ENCODE results near the gene UBIAD1. TPM values are rescaled to one million over a fixed set of nuclear protein-coding genes. Genes with fewer than 3 reads are reported as not detected.

UBIAD1 gene
- total and polyA plus RNA-seq, 2 of the 4 experiments (the other 2 are of a cell fraction), result 6.3 to 9.5 TPM

DNA sequence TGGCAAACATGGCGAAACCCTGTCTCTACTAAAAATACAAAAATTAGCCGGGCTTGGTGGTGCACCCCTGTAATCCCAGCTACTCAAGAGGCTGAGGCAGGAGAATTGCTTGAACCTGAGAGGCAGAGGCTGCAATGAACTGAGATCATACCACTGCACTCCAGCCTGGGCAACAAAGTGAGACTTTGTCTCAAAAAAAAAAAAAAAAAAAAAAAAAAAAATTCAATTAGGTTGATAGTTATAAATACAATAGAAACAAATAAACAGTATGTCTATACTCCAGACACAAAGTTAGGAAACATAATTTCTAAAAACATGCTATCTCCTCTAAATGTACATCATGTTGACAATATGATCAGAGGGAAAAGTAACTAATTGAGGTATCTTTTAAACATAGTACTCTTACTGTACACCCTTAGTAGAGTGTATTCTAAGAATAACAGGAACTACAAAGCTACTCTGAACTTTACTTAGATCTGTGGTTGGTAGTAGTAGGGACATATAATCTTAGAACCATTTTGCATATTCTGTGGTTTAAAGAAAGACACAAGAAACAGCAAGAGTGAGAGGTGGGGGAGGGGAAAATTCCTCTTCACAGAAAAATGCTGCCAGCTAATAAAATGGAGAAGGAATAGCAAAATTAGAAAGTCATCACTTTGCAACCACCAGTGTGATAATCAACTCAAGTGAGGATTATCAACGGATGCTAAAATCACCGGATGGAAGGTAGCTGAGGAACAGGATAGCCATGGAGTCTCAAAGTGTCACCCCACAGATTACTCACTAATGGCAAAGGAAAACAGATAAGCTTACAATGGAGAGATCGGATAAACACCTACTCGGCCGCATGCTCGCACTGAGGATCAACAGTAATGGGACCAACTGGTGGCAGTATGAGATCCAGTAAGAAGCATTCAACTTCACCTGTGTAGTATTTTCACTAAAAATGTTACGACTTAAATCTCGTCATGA lies 45.6 kb upstream of the UBIAD1 start (continued):
- no peak for TF ChIP-seq MXI1 (IDR thresholded peaks at IDR 0.05; ENCODE audit: borderline replicate concordance, low read depth, low read length)

DNA sequence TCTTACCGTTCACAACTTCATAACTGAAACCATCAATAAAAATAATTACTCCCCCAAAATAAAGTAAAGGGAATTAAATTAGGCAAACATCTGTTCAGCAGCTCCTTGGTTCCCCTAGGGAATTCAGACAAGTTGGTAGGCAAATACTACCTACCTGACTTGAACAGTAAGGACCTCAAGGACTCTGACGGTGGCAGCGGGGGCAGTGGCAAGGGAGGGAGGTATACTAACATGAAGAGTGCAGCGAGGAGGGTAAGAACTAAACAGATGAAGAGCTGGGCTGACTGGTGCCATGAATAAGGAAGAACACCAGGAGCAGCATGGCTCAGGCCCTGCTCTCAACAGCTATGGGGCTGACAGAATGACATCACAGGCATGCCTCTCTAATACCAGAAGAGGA lies 43.8 kb upstream of the UBIAD1 start:
- intact Hi-C loops (cut with micrococcal nuclease), result no loop called here
- dilution Hi-C loops (cut with HindIII; ENCODE audit: low sequenced_read_pairs, unreplicated experiment), result no loop called here
- in situ Hi-C loops (cut with MboI; ENCODE audit: low sequenced_read_pairs), result no loop called here
- ChIA-PET CTCF (interaction anchor here (1.2 to 1.6 kb wide), 2 partner anchors 22 to 192 kb away, joined by 3 to 6 read pairs; no protein-coding TSS in a partner anchor), POLR2A (ENCODE audit: unreplicated experiment) (no interaction called here)
- BruUV-seq (replicated peaks), result no TSS peak
- Histone ChIP-seq H3K36me3 (ENCODE audit: control insufficient read depth, insufficient read depth, low read length) (peaks cover 50% of the 10 kb centered on the region), H3K23ac (ENCODE audit: low read depth, low read length) (no peak overlapping the region), H3K18ac (ENCODE audit: low read depth, low read length) (no peak overlapping the region), H2BK15ac (ENCODE audit: low read depth, low read length) (no peak overlapping the region), H3K14ac (replicated peaks; ENCODE audit: low read depth, low read length) (no peak overlapping the region), H2BK120ac (ENCODE audit: low read depth, low read length) (no peak overlapping the region), H4K8ac (ENCODE audit: low read depth in 2 of 2, low read length in 2 of 2) (no peak overlapping the region), H2BK5ac (ENCODE audit: low read depth, low read length, poor library complexity, severe bottlenecking) (no peak overlapping the region), H3K4ac (ENCODE audit: low read depth, low read length) (no peak overlapping the region), H4K5ac (ENCODE audit: low read depth, low read length) (no peak overlapping the region), H3K4me2 (ENCODE audit: low read depth, low read length) (no peak overlapping the region), H3K9ac (ENCODE audit: low read depth, low read length) (no peak overlapping the region), H3K4me3 (ENCODE audit: insufficient read depth, low read depth, low read length) (no peak overlapping the region), H3K27me3 (ENCODE audit: control insufficient read depth, insufficient read depth, low read length) (no peaks in the 10 kb centered on the region), H3K4me1 (ENCODE audit: control insufficient read depth, insufficient read depth, low read length) (no peaks in the 10 kb centered on the region), H3K56ac (ENCODE audit: extremely low read depth, insufficient read depth, low read length) (no peak overlapping the region), H3K79me1 (ENCODE audit: low read depth in 1 of 2, low read length in 2 of 2) (no peaks in the 10 kb centered on the region), H2AK5ac (ENCODE audit: low read depth, low read length) (no peak overlapping the region), H4K91ac (ENCODE audit: insufficient read depth, low read depth, low read length) (no peak overlapping the region), H2AK9ac (replicated peaks; ENCODE audit: low read depth, low read length, poor library complexity) (no peak overlapping the region), H2AFZ (replicated peaks; ENCODE audit: low read length, poor library complexity) (no peak overlapping the region), H3K9me3 (ENCODE audit: control insufficient read depth, insufficient read depth, low read length) (no peaks in the 10 kb centered on the region), H2BK20ac (ENCODE audit: low read depth, low read length) (no peak overlapping the region), H3K9me1 (ENCODE audit: insufficient read depth, low read length) (0 out of 2 replicates have a peak, but pooled peaks cover 3% of the 10 kb centered on the region), H3K27ac (ENCODE audit: insufficient read depth, low read length) (no peak overlapping the region), H4K20me1 (ENCODE audit: insufficient read depth, low read length) (no peaks in the 10 kb centered on the region)
- ATAC-seq (ENCODE audit: low read depth), result no peak
- WGBS, 2 experiments (ENCODE audit: extremely low coverage in 2 of 2, insufficient read length in 1 of 2), result no CpG with 5 or more reads among the region's 4 CpGs
- DNase-seq, result no peak
- TF ChIP-seq, protein P1, sequence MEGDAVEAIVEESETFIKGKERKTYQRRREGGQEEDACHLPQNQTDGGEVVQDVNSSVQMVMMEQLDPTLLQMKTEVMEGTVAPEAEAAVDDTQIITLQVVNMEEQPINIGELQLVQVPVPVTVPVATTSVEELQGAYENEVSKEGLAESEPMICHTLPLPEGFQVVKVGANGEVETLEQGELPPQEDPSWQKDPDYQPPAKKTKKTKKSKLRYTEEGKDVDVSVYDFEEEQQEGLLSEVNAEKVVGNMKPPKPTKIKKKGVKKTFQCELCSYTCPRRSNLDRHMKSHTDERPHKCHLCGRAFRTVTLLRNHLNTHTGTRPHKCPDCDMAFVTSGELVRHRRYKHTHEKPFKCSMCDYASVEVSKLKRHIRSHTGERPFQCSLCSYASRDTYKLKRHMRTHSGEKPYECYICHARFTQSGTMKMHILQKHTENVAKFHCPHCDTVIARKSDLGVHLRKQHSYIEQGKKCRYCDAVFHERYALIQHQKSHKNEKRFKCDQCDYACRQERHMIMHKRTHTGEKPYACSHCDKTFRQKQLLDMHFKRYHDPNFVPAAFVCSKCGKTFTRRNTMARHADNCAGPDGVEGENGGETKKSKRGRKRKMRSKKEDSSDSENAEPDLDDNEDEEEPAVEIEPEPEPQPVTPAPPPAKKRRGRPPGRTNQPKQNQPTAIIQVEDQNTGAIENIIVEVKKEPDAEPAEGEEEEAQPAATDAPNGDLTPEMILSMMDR (conservative IDR thresholded peaks at IDR 0.05; ENCODE audit: low read depth, low read length), result no peak
- no peak for TF ChIP-seq MAFK (IDR thresholded peaks at IDR 0.05; ENCODE audit: low read depth, low read length)
- TF ChIP-seq, protein P2, sequence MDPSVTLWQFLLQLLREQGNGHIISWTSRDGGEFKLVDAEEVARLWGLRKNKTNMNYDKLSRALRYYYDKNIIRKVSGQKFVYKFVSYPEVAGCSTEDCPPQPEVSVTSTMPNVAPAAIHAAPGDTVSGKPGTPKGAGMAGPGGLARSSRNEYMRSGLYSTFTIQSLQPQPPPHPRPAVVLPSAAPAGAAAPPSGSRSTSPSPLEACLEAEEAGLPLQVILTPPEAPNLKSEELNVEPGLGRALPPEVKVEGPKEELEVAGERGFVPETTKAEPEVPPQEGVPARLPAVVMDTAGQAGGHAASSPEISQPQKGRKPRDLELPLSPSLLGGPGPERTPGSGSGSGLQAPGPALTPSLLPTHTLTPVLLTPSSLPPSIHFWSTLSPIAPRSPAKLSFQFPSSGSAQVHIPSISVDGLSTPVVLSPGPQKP (IDR thresholded peaks at IDR 0.05; ENCODE audit: borderline replicate concordance, low read depth, low read length), result no peak
- TF ChIP-seq CEBPB (IDR thresholded peaks at IDR 0.05; ENCODE audit: low read depth, low read length), result no peak
- TF ChIP-seq FOS (IDR thresholded peaks at IDR 0.05; ENCODE audit: low read depth, low read length), result no peak
- no peak for TF ChIP-seq RAD21 (IDR thresholded peaks at IDR 0.05; ENCODE audit: low read length)
- no peak for TF ChIP-seq CHD1 (IDR thresholded peaks at IDR 0.05; ENCODE audit: low read depth, low read length)
- TF ChIP-seq, protein P3, sequence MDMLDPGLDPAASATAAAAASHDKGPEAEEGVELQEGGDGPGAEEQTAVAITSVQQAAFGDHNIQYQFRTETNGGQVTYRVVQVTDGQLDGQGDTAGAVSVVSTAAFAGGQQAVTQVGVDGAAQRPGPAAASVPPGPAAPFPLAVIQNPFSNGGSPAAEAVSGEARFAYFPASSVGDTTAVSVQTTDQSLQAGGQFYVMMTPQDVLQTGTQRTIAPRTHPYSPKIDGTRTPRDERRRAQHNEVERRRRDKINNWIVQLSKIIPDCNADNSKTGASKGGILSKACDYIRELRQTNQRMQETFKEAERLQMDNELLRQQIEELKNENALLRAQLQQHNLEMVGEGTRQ (IDR thresholded peaks at IDR 0.05; ENCODE audit: low read depth, low read length), result no peak
- no peak for TF ChIP-seq MXI1 (IDR thresholded peaks at IDR 0.05; ENCODE audit: borderline replicate concordance, low read depth, low read length)
- TF ChIP-seq SMC3 (IDR thresholded peaks at IDR 0.05; ENCODE audit: low read depth, low read length), result no peak
- no peak for TF ChIP-seq RCOR1 (IDR thresholded peaks at IDR 0.05; ENCODE audit: insufficient replicate concordance, low read length)
- no peak for TF ChIP-seq BHLHE40 (IDR thresholded peaks at IDR 0.05; ENCODE audit: low read depth, low read length)
